HepG2 (cell line): ENCODE measurements around the gene SLC8B1. TPM values are rescaled to one million over a fixed set of nuclear protein-coding genes. Genes with fewer than 3 reads are reported as not detected.
A peak's percentile ranks its signal among the peaks of the same experiment; 100 is the strongest.

Experiments
- CC2D1A ChIP-seq: sonication (generic); formaldehyde crosslinking; IDR thresholded peaks from 2 replicates; pipeline ENCODE4 v1.8.1; 2023; ENCODE audit warnings: mild to moderate bottlenecking, missing genetic modification reagents
- EED ChIP-seq: sonication (generic); formaldehyde crosslinking; IDR thresholded peaks from 2 replicates; pipeline ENCODE4 v1.5.0; 2020; ENCODE audit warnings: mild to moderate bottlenecking, missing genetic modification reagents
- FOXA1 ChIP-seq, 2 experiments: fragments of 450-650 bp in 1 of 2; sonication (generic) in 1 of 2; formaldehyde crosslinking in 1 of 2; IDR thresholded peaks; 2 replicates each; pipeline versions ENCODE4 v1.4.0 to v1.6.1; 2016 to 2020; ENCODE audit warnings: missing genetic modification reagents in 1 of 2
- GATA4 ChIP-seq: sonication (generic); IDR thresholded peaks from 2 replicates; pipeline ENCODE4 v1.6.1; 2016; ENCODE audit warnings: antibody characterized with exemption, low read depth, borderline replicate concordance
- HMGXB4 ChIP-seq, 2 experiments: sonication (generic) in 1 of 2; formaldehyde crosslinking in 1 of 2; IDR thresholded peaks; 2 replicates each; pipeline versions ENCODE4 v1.4.0 to v1.6.1; 2018 to 2020; ENCODE audit warnings: missing genetic modification reagents in 2 of 2, borderline replicate concordance in 1 of 2, low read depth in 1 of 2, mild to moderate bottlenecking in 1 of 2, missing biosample characterization in 1 of 2
- KDM5B ChIP-seq: sonication (generic); formaldehyde crosslinking; IDR thresholded peaks from 2 replicates; pipeline ENCODE4 v1.4.0; 2020; ENCODE audit warnings: missing genetic modification reagents, mild to moderate bottlenecking, borderline replicate concordance
- KMT2A ChIP-seq: sonication (generic); formaldehyde crosslinking; IDR thresholded peaks from 2 replicates; pipeline ENCODE4 v1.4.0; 2020; ENCODE audit warnings: missing genetic modification reagents
- MEF2D ChIP-seq: sonication (generic); formaldehyde crosslinking; IDR thresholded peaks from 2 replicates; pipeline ENCODE4 v1.5.1; 2020; ENCODE audit warnings: mild to moderate bottlenecking, missing genetic modification reagents
- MEIS1 ChIP-seq: sonication (generic); formaldehyde crosslinking; IDR thresholded peaks from 2 replicates; pipeline ENCODE4 v1.9.0; 2021; ENCODE audit warnings: mild to moderate bottlenecking, missing genetic modification reagents, moderate library complexity, borderline replicate concordance
- NFKB2 ChIP-seq: sonication (generic); formaldehyde crosslinking; IDR thresholded peaks from 2 replicates; pipeline ENCODE4 v1.4.0; 2020; ENCODE audit warnings: missing genetic modification reagents, borderline replicate concordance
- NR2F1 ChIP-seq, 2 experiments: fragments of 450-650 bp in 1 of 2; formaldehyde crosslinking in 1 of 2; IDR thresholded peaks; 2 replicates each; pipeline versions ENCODE4 v1.5.0 to v1.6.1; 2016 to 2020; ENCODE audit warnings: mild to moderate bottlenecking in 1 of 2, missing compliant biosample characterization in 1 of 2, missing genetic modification reagents in 1 of 2, moderate library complexity in 1 of 2
- POLR2AphosphoS5 ChIP-seq: IDR thresholded peaks from 2 replicates; pipeline ENCODE4 v1.6.1; 2012; ENCODE audit warnings: low read depth, low read length
- SATB2 ChIP-seq: sonication (generic); formaldehyde crosslinking; IDR thresholded peaks from 2 replicates; pipeline ENCODE4 v1.5.0; 2020; ENCODE audit warnings: missing genetic modification reagents
- TAF1 ChIP-seq: sonication (generic); formaldehyde crosslinking; IDR thresholded peaks from 2 replicates; pipeline ENCODE4 v1.4.0; 2020; ENCODE audit warnings: missing genetic modification reagents
- TBL1XR1 ChIP-seq: fragments of 150-350 bp; IDR thresholded peaks from 2 replicates; pipeline ENCODE4 v1.6.1; 2014; ENCODE audit warnings: borderline replicate concordance, low read length; ENCODE audit not compliant: partially characterized antibody
- ZFP36L2 ChIP-seq: sonication (generic); formaldehyde crosslinking; IDR thresholded peaks from 2 replicates; pipeline ENCODE4 v1.4.0; 2020; ENCODE audit warnings: missing genetic modification reagents
- ZNF121 ChIP-seq: sonication (generic); formaldehyde crosslinking; IDR thresholded peaks from 2 replicates; pipeline ENCODE4 v1.5.0; 2020; ENCODE audit warnings: mild to moderate bottlenecking, missing genetic modification reagents
- ZNF138 ChIP-seq: sonication (generic); formaldehyde crosslinking; IDR thresholded peaks from 2 replicates; pipeline ENCODE4 v1.5.0; 2020; ENCODE audit warnings: mild to moderate bottlenecking, low read depth, missing genetic modification reagents
- ZNF30 ChIP-seq: sonication (generic); formaldehyde crosslinking; IDR thresholded peaks from 2 replicates; pipeline ENCODE4 v1.5.0; 2020; ENCODE audit warnings: mild to moderate bottlenecking, missing genetic modification reagents
- ZNF329 ChIP-seq: sonication (generic); formaldehyde crosslinking; IDR thresholded peaks from 2 replicates; pipeline ENCODE4 v1.9.0; 2021; ENCODE audit warnings: low read depth, mild to moderate bottlenecking, missing genetic modification reagents
- ZNF331 ChIP-seq: sonication (generic); formaldehyde crosslinking; IDR thresholded peaks from 2 replicates; pipeline ENCODE4 v1.4.0; 2020; ENCODE audit warnings: missing genetic modification reagents
- ZNF362 ChIP-seq: sonication (generic); formaldehyde crosslinking; IDR thresholded peaks from 2 replicates; pipeline ENCODE4 v1.4.0; 2020; ENCODE audit warnings: missing genetic modification reagents, mild to moderate bottlenecking, borderline replicate concordance
- ZNF652 ChIP-seq: IDR thresholded peaks from 2 replicates; pipeline ENCODE4 v1.6.1; 2016; ENCODE audit warnings: low read depth, borderline replicate concordance
- ZNF792 ChIP-seq: IDR thresholded peaks from 2 replicates; pipeline ENCODE4 v1.6.1; 2016
- polyA plus RNA-seq, 8 experiments: library from polyadenylated mRNA; depleted of rRNA in 3 of 8; stranded (reverse) in 7 of 8; unstranded in 1 of 8; fragments of >200 nt; fragmentation: Illumina TruSeq in 4 of 8; extraction: Trizol in 4 of 8; gene quantifications; 2 replicates each; pipeline versions ENCODE4 v1.2.1 to v1.2.3, GENCODE V29; 2011 to 2016; ENCODE audit warnings: low read depth in 4 of 8, missing spikeins in 1 of 8, mixed read lengths in 1 of 8; ENCODE audit not compliant: insufficient read depth in 1 of 8
- total RNA-seq, 5 experiments: library from RNA; depleted of rRNA; stranded (reverse); fragments of >200 nt; fragmentation: Illumina TruSeq; extraction: Trizol; gene quantifications; 2 replicates each; pipeline ENCODE4 v1.2.3, GENCODE V29; 2016; ENCODE audit warnings: low read depth in 1 of 5

The SLC8B1 gene
- total and polyA plus RNA-seq, 2 of the 13 experiments (the other 11 are each of a cell fraction or from before 2014, with no cell fraction given) = 6.8 to 8.0 TPM

- TF ChIP-seq POLR2AphosphoS5 (peak; percentile 69), MEF2D (CRISPR knock-in tag) (0 out of 2 replicates have a peak, but pooled peaks have one; percentile 44), SATB2 (0 out of 2 replicates have a peak, but pooled peaks have one; percentile 61), HMGXB4 (CRISPR knock-in tag; IDR thresholded peaks at IDR 0.05; ENCODE audit: borderline replicate concordance in 1 of 2, low read depth in 1 of 2) (peak; percentile 42 to 50; a peak in 2 of 4 replicates), TBL1XR1 (no peak), TAF1 (CRISPR knock-in tag) (peak; percentile 74), ZNF331 (CRISPR knock-in tag) (0 out of 2 replicates have a peak, but pooled peaks have one; percentile 53), ZNF30 (CRISPR knock-in tag) (no peak), ZNF138 (CRISPR knock-in tag) (0 out of 2 replicates have a peak, but pooled peaks have one; percentile 58), ZFP36L2 (CRISPR knock-in tag) (no peak), MEIS1 (CRISPR knock-in tag) (peak; percentile 77; the same call in 1 of the 2 replicates), CC2D1A (CRISPR knock-in tag) (0 out of 2 replicates have a peak, but pooled peaks have one; percentile 24), NR2F1 (CRISPR knock-in tag; IDR thresholded peaks at IDR 0.05) (no peak), EED (CRISPR knock-in tag) (peak; percentile 64; the same call in 1 of the 2 replicates), KMT2A (0 out of 2 replicates have a peak, but pooled peaks have one; percentile 36), GATA4 (no peak), ZNF652 (CRISPR knock-in tag) (no peak), NFKB2 (CRISPR knock-in tag) (peak; percentile 81; the same call in 1 of the 2 replicates), FOXA1 (IDR thresholded peaks at IDR 0.05) (no peak), FOXA1 (CRISPR knock-in tag; IDR thresholded peaks at IDR 0.05) (no peak), ZNF362 (CRISPR knock-in tag) (0 out of 2 replicates have a peak, but pooled peaks have one; percentile 16), ZNF792 (CRISPR knock-in tag) (peak; percentile 71; the same call in 1 of the 2 replicates), ZNF121 (CRISPR knock-in tag) (0 out of 2 replicates have a peak, but pooled peaks have one; percentile 9), KDM5B (CRISPR knock-in tag) (peak; percentile 72), ZNF329 (CRISPR knock-in tag) (peak; percentile 29; the same call in 1 of the 2 replicates)
These were observed at the start of gene SLC8B1 (continued) for GRCh38 chr12:113334786-113335539.
